ENCODE measurements around the gene CHPF.

The CHPF gene, protein sequence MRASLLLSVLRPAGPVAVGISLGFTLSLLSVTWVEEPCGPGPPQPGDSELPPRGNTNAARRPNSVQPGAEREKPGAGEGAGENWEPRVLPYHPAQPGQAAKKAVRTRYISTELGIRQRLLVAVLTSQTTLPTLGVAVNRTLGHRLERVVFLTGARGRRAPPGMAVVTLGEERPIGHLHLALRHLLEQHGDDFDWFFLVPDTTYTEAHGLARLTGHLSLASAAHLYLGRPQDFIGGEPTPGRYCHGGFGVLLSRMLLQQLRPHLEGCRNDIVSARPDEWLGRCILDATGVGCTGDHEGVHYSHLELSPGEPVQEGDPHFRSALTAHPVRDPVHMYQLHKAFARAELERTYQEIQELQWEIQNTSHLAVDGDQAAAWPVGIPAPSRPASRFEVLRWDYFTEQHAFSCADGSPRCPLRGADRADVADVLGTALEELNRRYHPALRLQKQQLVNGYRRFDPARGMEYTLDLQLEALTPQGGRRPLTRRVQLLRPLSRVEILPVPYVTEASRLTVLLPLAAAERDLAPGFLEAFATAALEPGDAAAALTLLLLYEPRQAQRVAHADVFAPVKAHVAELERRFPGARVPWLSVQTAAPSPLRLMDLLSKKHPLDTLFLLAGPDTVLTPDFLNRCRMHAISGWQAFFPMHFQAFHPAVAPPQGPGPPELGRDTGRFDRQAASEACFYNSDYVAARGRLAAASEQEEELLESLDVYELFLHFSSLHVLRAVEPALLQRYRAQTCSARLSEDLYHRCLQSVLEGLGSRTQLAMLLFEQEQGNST

DNA sequence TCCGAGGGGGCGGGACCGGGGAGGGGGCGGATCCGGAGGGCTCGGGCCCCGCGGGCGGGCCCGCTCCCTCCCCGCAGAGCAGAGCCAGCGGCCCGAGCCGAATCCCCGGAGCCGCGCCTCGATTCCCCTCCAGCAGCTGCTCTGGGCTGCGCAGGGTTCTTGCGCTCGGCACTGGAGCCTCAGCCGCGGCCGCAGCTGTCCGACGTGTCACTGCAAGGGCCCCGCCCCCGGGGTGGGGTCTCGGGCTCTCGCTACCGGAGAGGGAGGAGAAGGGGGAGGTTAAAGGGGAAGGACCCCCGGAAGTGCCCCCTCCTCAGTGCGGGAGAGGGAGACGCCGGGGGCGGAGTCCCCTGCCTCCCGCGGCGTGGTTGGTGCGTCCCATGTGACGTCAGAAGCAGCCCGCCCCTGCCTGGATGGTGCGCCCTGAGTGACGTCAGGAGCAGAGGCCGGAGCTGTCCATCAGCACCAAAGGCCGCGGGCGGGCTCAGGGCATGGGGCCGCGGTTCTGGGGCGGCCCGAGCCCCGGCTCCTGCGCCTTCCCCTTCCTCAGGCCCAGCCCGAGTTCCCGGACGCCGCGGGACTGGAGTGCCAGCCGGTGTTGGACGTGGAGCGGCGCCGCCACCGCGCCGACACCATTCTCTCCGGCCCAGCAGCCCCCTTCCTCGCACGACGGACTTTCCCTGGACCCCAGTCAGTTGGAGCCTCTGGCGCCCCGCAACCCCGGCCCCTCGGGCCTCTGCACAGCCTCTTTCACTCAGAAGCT lies at the start of gene CHPF, which contains the start of gene TMEM198:
Gene CHPF (minus strand): TSS at position 214 of the 763 bp plus-strand sequence. CDS start 271 bp downstream, outside the sequence.
Gene TMEM198 (plus strand): TSS at position 433 of the 763 bp plus-strand sequence. CDS start 700 bp downstream, outside the sequence.
- DNase-seq (ENCODE audit: low read depth in 2 of 2): peak; percentile 79 to 82

DNA sequence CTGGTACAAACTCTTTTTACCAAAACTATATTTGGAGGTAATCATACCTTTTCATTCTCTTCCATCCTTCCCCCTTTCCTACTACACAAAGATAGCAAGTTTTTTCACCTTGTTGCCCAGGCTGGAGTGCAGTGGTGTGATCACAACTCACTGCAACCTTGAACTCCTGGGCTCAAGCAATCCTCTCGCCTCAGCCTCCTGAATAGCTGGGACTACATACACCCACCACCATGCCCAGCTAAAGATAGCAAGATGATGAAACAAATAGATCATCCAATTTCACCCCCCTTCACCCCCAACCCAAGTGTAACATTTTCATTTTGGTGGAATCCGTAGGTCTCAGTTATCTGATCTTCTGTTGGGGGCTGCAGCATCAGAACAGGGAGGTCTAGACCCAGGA lies 49.5 kb upstream of the CHPF start:
- no peak for DNase-seq (ENCODE audit: low read depth in 2 of 2)

DNA sequence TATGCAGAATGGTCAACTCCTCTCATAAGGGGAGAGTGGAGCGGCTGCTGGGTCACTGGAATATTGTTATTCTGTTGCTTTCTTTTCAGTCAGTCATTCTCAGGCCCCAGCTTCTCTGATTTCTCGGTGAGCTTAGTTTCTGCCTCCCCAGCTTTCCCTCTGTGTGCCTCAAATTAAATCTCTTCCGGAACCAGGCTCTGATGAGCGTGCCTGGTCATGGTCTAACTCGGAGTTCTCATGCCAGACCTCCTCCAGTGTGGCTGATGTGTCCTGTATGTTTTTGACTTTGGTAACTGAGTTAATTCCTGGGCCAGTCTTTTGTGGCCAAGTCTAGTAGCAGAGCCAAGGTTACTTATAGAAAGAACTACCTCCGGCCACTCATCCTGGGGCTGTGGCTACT lies 49.1 kb upstream of the CHPF start:
- no peak for DNase-seq (ENCODE audit: low read depth in 2 of 2)

DNA sequence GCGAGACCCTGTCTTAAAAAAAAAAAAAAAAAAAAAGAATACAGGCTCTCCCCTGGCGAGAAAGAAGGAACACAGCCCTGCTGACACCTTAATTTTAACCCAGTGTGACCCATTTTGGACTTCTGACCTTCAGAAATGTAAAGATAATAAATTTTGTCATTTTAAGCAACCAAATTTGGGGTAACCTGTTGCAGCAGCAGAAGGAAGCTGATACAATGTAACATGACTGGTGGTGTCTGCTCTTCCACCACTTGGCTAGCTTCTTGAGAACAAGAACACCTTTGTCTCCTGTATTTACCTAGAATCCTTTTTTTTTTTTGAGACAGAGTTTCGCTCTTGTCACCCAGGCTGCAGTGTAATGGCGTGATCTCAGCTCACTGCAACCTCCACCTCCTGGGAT lies 47.5 kb upstream of the CHPF start:
- no peak for DNase-seq (ENCODE audit: low read depth in 2 of 2)

DNA sequence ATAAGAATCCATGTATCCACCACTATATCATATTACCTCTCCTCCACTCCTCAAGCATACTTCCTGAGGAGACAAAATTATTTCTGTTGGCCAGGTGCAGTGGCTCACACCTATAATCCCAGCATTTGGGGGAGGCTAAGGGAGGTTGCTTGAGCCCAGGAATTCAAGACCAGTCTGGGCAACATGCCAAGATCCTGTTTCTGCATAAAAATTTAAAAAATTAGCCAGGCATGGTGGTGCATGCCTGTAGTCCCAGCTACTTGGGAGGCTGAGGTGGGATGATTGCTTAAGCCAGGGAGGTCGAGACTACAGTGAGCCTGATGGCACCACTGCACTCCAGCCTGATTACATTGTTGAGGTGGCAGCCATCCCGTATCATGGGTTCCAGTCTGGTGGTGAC lies 37.7 kb upstream of the CHPF start:
- DNase-seq (ENCODE audit: low read depth in 2 of 2): no peak

DNA sequence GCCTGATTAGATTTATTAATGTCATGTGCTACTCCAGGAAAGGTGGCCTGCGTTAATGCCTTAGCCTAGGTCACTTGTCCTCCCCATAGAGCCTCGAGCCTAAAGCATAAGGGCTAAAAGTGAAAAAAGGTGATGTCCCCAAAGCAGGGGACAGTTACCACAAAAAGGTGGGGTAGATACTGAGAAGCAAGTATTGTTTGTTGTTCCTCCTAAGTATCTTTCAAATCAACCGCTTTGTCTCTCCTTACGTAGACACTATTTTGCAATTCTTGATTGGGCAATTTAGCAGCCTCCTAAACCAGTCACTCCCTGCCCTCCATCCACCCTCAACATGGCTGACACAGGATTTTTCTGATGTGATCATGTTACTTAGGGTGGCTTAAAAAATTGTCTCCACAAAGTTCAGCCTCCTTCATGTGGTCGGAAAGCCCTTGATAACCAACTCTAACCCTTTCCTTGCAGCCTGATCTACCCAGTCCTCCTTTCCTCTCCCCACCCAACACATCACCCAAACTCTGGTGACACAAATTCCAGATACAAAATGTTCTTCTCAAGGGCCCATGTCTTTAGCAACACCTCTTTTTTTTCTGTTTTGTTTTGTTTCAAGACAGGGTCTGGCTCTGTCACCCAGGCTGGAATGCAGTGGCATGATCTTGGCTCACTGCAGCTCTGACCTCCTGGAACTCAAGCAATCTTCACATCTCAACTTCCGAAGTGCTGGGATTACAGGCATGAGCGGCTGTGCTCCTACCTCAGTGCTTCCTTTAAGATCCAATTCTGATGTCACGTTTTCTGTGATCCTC lies 35.4 kb upstream of the CHPF start:
- no peak for DNase-seq (ENCODE audit: low read depth in 2 of 2)

DNA sequence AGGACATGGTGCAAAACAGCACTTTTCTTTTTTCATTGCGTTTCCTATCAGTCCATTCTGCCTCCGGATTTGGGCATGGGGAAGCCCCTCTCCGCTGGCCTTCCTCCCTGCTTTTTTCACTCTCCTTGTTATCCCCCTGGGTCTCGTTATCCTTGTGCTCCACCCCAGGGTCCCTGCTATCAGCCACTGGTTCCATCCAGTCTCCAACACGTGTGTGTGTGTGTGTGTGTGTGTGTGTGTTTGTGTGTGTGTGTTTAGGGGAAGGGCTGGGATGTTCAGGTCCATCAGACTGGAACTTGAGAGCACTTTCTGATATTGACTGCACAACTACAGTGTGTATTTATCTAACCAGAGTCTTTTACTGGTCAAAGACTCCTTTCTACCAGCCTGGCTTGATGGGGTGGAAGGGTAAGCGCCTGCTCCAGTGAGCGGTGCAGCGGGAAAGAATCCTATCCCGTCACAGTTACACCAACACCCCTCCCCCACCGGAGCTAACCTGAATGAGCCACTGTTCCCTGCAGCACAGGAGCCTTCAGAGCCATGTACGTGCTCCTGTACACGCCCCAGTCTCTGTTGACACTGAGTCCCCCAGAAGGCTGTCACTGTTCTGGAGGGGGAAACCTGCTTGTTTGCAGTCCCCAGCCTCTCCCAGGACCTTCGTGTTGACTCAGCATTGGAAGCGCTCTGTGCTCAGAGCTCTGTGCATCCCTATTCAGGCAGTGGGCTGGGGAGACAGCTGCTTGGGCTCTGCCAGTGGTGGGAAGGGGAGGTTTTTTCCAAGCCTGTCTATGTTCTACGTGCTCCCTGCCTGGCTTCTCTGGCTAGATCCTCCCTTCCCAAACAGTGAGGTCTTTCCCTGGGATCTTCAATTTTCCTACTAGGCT lies 33.1 kb upstream of the CHPF start:
- no peak for DNase-seq (ENCODE audit: low read depth in 2 of 2)

DNA sequence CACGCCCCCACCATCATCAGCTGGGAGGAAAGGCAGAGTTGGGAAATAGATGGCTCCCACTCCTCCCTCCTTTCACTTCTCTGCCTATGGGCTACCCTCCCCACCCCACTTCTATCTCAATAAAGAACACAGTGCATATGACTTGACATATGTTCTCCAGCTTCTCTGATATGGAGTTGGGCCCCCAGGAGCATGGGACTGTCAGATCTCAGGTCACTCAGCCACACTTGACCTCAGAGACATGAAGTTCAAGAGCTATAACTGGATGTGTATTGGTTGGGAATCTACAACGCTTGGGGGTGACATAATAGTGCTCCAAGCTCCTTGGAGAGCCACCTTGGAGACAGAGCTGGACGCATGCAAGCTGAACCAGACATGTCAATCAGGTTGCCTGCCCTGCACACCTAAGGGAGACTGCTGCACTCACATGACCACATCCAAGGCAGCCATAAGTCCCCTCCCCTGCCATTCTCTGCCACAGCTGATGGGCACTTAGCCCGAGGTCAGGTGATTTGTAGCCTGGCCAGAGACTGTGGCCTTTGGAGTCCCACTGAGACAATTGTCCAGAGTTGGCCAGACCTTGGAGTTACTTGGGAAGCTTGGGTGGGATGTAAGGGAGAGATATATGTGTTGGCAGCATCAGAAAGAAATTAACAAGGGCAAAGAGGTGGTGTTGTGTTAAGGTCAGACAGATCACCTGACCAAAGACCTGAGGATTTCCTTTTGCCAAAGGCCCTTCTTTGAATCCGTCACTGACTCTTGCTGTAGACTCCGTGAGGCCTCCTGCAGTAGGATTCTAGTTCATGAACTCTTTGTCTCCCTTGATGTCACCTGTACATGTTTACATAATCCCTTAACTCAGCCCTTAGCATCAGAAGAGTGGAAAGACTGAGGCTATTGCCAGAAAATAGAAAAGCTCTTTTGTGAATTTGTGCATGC lies 32.2 kb upstream of the CHPF start:
- no peak for DNase-seq (ENCODE audit: low read depth in 2 of 2)

DNA sequence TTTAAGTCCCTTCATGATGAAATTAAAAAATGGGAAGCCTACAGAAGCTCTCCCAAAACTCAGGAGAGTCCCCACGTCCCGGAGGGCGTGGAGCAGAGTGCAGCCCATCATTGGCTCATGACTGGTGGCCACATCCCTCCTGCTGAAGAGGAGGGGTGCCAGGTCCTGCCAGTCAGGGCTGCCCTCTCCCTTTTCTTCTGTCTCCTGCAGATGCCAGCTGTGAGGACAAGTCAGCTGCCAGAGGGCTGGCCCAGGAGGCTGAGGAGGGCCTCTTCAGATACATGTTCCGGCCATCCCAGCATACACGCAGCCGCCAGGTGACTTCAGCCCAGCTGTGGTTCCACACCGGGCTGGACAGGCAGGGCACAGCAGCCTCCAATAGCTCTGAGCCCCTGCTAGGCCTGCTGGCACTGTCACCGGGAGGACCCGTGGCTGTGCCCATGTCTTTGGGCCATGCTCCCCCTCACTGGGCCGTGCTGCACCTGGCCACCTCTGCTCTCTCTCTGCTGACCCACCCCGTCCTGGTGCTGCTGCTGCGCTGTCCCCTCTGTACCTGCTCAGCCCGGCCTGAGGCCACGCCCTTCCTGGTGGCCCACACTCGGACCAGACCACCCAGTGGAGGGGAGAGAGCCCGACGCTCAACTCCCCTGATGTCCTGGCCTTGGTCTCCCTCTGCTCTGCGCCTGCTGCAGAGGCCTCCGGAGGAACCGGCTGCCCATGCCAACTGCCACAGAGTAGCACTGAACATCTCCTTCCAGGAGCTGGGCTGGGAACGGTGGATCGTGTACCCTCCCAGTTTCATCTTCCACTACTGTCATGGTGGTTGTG lies 31.1 kb upstream of the CHPF start:
- DNase-seq (ENCODE audit: low read depth in 2 of 2): no peak

DNA sequence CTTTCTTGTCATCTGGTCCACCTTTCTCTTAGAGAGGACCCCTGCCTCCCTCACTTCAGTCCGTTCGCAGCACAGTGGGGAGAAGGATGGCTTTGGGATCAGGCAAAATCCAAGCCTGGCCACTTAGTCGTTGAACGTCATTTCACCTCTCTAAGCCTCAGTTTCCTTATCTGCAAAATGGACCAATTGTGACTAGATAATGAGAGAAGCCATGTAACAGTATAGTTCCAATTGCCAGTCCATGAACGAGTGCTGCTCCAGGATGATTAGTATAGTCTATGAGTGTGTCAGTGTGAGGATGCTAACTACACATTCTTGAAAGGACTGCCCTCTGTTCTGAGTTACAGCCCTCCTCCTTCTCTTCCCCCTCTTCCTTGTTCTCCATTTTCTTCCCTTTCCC lies 29.6 kb upstream of the CHPF start:
- DNase-seq (ENCODE audit: low read depth in 2 of 2): no peak

DNA sequence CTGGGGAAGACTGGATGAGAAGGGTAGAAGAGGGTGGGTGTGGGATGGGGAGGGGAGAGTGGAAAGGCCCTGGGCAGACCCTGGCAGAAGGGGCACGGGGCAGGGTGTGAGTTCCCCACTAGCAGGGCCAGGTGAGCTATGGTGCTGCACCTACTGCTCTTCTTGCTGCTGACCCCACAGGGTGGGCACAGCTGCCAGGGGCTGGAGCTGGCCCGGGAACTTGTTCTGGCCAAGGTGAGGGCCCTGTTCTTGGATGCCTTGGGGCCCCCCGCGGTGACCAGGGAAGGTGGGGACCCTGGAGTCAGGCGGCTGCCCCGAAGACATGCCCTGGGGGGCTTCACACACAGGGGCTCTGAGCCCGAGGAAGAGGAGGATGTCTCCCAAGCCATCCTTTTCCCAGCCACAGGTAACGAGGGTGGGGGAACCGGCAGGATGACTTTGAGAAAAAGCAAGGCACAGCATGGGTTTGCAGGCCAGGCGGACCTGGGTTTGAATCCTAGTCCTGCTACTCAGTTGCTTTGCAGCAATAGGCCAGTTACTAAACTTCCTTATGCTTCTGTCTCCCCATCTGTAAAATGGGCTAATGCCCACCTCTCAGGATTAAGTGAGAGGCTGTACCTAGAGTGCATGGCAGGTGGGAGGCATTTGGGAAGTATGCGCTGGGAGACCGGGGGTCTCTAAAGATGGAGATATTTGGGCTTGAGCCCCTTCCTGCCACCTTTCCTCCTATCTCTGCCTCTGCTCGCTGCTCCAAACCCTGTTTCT lies 28.8 kb upstream of the CHPF start, which contains the start of gene INHA:
Gene INHA (plus strand): TSS at position 74 of the 765 bp plus-strand sequence. CDS start 65 bp downstream, at position 139.
- no peak for DNase-seq (ENCODE audit: low read depth in 2 of 2)

DNA sequence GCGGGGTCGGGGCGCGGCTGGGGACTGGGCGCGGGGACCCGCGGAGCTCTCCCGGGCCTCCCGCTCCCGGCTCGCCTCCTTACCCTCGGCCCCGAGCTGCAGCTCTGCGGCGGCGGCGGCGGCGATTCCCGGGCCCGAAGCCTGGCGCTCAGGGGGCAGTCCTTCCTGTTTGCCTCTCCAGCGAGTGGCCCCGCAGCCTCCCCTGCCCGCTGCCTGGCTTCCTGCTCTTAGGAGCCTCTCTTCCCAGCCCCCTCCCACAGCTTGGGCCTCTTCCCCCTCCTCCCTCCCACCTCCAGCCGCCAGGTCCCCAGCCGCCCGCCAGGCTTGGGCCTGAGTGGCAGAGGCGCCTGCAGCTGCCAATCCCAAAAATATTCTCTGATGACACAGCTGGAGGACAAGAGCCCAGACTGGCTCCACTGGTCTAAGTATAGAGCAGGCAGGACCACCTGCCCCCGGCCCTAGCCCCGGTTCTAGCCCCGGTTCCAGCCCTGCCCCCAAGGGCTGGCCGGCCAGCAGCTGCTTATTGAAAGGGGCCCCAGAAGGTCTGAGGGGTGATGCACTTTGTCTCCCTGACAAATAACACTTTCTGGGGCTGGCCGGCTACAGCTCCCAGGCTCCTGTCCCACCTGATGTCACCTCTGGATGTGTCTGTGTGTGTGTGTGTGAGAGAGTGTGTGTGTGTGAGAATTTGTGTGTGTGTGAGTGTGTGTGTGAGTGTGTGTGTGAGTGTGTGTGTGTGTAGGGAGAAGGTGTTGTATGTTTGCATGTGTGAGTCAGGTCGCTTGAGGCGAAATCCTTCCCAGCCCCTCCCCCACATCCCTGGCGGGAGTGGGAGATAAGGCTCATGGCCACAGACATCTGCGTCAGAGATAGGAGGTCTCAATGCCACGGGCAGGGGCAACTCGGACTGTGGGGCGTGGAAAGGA lies 28.0 kb upstream of the CHPF start, which contains the start of gene OBSL1:
Gene OBSL1 (minus strand): TSS at position 229 of the 926 bp plus-strand sequence. CDS start 307 bp downstream, outside the sequence.
- no peak for DNase-seq (ENCODE audit: low read depth in 2 of 2)

DNA sequence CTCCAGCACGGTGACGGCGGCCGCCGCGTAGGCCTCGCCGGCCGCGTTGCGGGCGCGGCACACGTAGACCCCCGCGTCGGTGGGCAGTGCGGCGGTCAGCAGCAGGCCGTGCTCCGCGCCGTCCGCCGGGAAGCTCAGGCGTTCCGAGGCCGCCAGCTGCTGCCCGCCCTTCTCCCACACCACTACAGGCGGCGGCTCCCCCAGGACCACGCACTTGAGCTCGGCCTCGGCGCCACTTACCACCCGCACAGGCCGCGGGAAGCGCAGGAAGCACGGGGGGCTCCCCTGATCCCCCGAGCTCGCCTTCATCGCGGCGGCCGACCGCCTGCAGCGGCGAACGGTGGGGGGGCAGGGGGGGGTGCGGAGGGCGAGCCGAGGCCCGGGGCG lies 27.3 kb upstream of the CHPF start:
- no peak for DNase-seq (ENCODE audit: low read depth in 2 of 2)

DNA sequence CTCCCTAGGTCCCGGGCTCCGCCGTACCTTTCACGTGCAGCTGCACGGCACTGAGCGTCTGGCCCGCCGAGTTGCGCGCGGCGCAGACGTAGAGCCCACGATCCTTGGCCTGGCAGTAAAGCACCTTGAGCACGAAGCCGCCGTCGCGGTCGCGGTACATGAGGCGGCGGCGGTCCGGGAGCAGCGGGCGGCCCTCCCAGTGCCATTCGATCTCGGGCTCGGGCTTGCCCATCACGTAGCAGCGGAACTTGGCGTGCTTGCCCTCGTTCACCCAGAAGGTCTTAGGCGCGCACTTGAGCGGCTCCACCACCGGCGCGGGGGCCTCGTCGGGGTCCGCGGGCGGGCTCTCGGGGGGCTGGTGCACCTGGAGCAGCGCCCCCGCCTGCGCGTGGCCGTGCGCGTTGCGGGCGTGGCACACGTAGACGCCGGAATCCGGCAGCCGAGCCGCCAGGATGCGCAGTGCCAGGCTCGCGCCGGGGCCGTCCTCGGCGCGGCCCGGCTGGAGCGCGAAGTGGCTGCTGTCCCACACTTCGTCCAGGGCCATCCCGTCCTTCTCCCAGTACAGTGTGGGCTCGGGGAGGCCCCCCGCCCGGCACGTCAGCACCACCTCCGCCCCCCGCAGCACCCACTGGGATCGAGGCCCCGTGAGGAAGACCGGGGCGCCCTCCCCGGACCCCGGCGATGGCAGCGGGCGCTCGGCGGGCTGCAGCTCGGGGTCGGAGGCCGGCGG lies 26.8 kb upstream of the CHPF start:
- no peak for DNase-seq (ENCODE audit: low read depth in 2 of 2)

DNA sequence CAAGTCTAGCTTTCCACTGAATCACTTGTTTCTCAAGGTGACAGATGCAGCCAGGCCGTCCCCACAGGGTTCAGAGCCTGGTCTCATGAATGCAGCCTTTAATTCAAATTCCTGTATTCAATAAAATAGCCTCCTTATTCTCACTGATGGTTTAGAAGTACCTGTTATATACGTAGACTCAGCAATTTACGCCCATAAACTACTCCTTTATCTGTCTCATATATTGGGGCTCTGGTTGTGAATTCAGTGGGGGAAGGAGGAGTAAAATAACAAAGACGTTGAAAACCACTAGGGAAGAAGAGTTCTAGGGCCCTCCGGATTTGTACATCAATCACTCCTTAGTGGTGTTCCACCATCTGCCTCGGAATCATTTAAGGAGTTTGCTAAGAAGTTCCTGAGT lies 26.0 kb upstream of the CHPF start:
- no peak for DNase-seq (ENCODE audit: low read depth in 2 of 2)
